Mucosa of gallbladder (tissue), 1 donor: Measurements from ENCODE around the gene AGTR2. TPM values are rescaled to one million over a fixed set of nuclear protein-coding genes. Genes with fewer than 3 reads are reported as not detected.
"Not testable (repeated sequence)": the region's sequence is repeated elsewhere in the genome, so short reads cannot be mapped to it uniquely, and the experiment has no call there.

Experiments
- DNase-seq: peaks from one replicate; pipeline ENCODE4 v3.0.0-alpha.2; 2020; ENCODE audit warnings: low spot score
- total RNA-seq: library from RNA; stranded (reverse); gene quantifications from one replicate; pipeline ENCODE4 v1.2.1, GENCODE V29; 2021
- donor health status: DM: no; HTN: no; CAD: no.

Gene AGTR2, protein sequence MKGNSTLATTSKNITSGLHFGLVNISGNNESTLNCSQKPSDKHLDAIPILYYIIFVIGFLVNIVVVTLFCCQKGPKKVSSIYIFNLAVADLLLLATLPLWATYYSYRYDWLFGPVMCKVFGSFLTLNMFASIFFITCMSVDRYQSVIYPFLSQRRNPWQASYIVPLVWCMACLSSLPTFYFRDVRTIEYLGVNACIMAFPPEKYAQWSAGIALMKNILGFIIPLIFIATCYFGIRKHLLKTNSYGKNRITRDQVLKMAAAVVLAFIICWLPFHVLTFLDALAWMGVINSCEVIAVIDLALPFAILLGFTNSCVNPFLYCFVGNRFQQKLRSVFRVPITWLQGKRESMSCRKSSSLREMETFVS
- total RNA-seq: 0.17 TPM

DNA sequence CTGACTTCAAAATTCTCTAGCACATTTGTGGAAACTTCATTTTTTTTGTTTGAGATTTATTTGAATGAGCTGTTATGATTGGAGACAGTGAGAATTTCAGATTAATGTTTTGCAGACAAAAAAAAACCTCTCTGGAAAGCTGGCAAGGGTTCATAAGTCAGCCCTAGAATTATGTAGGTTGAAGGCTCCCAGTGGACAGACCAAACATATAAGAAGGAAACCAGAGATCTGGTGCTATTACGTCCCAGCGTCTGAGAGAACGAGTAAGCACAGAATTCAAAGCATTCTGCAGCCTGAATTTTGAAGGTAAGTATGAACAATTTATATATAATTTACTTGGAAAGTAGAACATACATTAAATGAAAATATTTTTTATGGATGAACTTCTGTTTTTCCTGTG, at the start of gene AGTR2:
Gene AGTR2 (plus strand): TSS at position 234 of the 400 bp plus-strand sequence. CDS start 1,537 bp downstream, outside the sequence.
- DNase-seq: no peak

DNA sequence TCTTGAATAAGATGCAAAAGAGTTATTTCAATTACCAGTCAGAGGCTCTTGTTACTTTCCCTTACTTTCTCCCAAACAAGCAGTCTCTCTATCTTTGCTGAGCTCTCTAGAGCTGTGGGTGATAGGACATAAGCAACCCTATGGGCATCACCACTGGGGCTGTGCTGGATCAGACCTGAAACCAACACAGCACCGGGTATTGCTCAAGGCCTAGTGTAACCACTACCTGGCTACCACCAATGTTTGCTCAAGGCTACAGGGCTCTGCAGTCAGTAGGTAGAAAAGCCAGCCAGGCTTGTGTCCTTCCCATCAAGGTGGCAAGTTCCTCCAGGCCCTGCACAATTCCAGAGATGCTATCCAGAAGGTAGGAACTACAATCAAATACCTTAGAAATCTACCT, 35.3 kb upstream of the AGTR2 start:
- no peak for DNase-seq

DNA sequence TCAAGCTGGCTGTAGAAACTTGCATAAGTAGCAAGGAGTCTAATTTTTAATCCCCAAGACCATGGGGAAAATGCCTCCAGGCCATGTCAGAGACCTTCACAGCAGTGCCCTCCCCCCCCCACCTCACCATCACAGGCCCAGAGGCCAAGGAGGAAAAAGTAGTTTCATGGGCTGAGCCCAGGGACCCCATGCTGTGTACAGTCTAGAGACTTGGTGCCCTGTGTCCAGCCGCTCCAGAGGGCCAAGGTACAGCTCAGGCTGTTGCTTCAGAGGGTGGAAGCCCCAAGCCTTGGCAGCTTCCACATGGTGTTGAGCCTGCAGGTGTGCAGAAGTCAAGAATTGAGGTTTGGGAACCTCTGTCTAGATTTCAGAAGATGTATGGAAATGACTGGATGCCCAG, 29.3 kb upstream of the AGTR2 start:
- DNase-seq: not testable (repeated sequence)

DNA sequence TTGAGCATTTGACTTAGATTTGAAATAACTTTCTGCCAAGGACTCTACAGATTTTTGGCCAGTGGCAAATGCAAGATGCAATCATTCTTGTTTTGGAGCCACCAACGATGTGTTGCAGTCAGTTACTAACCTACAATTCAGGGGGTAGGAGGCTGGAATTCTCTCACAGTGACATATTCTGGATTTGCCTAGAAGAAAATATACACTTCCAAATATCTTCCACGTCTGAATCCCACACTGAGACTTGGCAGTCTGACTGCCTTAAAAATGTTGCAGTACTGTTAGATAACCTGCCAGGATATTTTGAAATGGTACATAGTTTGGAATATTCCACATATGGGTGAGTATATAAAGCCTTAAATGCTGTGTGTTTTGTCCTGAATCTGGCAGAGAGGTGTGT, 27.6 kb upstream of the AGTR2 start:
- no peak for DNase-seq

DNA sequence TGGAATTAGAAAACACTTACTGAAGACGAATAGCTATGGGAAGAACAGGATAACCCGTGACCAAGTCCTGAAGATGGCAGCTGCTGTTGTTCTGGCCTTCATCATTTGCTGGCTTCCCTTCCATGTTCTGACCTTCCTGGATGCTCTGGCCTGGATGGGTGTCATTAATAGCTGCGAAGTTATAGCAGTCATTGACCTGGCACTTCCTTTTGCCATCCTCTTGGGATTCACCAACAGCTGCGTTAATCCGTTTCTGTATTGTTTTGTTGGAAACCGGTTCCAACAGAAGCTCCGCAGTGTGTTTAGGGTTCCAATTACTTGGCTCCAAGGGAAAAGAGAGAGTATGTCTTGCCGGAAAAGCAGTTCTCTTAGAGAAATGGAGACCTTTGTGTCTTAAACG, 2.4 kb downstream of the AGTR2 start:
- DNase-seq: no peak

DNA sequence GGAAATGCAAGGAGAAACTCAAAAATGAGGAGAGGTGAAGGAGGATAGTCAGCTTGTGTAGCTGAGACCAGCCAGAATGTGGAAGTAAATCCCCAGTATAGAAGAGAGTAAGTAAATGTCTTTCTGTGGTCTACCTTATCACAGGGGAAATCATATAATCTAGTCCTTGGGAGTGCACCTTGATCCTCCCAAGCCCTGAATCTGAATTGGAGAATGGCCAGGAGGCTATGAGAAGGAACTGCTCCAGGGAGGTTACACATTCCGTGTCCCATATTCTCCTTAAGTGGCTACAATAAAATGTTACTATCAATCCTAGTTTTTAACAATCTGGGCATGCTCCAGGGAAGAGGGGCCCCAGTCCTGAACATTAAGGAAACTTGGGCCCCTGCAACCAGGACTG, 10.8 kb downstream of the AGTR2 start:
- no peak for DNase-seq

DNA sequence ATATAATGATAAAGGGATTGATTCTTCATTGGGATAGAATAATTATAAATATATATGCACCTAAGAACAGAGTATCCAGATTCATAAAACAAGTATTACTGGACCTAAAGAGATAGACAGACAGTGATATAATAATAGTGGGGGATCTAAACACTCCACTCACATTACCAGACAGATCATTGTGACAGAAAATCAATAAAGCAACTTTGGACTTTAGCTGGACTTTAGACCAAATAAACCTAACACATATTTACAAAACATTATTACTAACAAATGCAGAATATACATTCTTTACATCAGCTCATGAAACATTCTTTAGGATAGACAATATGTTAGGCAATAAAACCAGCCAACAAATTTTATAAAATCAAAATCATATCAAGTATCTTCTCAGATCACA, 14.6 kb downstream of the AGTR2 start:
- no peak for DNase-seq

DNA sequence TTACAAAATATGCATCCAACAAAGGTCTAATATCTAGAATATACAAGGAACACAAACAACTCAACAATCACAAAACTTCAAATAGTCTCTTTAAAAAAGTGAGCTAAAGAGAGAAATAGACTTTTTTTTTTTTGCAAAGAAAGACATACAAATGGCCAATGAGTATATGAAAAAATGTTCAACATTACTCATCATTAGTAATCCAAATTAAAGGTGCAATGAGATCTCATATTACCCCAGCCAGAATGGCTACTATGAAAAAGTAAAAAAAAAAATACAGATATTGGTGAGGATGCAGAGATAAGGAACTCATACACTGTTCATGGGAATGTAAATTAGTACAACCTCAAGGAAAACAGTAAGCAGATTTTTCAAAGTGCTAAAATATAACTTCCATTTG, 24.1 kb downstream of the AGTR2 start:
- no peak for DNase-seq

DNA sequence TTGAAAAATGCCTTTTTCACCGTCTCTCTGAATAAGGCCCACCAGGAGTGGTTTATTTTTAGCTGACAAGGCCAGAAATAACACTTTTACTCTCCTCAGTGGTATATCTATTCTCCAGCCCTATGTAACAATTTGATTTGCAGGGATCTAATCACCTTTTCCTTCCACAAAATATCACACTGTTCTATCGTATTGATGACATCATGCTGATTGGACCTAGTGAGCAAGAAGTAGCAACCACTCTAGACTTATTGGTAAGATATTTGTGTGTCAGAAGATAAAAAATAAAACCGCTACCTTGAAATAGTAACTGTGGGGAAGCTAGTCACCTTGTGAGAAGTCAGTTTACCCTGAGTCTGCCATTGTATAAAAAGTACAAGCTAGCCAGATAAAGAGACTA, 27.7 kb downstream of the AGTR2 start:
- no peak for DNase-seq

DNA sequence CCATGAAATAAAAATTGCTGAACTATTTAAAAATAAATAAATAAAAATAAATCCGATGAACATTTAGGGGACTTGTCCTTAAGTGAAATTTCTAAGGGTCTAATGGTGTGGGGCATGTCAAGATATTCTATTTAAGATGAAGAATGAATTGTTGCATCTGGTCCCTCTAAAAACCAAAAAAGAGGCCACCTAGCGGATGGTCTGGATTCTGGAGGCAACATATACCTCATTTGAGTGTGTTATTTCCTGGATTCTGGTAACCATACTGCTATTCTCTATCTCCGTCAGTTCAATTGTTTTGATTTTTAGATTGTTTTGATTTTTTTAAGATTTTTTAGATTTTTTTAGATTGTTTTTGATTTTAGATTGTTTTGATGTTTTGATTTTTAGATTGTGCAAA, 28.3 kb downstream of the AGTR2 start:
- DNase-seq: no peak

DNA sequence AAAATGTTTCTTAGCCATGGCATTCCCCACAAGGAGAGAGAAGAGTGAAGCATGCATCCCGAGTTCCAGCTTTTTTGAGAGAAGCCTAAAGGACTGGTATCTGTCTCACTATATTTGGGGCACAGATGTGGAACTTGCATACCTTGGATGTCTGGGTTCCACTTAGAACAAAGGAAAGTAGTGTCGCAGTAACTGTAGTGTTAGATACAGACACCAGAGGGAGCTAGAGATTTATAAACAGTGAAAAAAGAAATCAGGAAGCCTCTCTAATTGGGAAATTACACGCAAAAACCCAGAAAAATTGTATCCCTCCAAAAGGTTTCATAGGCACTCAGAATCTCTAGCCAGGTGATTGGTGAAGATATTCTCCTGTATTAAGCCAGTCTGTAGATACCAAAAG, 34.4 kb downstream of the AGTR2 start:
- DNase-seq: no peak

DNA sequence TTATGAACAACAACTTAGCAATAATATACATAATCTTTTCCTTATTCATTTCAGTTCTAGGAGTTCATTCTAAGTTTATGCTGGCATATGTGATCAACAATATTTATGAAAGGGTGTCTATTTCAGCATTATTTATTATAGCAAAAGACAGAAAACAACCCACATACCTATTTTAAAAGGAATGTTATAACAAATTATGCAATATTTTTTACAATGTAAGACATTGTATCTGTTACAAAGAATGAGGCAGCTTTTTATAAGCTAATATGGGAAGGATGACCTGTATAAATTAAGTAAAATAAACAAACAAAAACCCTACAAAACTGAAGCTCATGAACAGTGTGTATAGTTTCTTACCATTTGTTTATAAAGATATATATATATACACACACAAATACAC, 42.7 kb downstream of the AGTR2 start:
- no peak for DNase-seq

DNA sequence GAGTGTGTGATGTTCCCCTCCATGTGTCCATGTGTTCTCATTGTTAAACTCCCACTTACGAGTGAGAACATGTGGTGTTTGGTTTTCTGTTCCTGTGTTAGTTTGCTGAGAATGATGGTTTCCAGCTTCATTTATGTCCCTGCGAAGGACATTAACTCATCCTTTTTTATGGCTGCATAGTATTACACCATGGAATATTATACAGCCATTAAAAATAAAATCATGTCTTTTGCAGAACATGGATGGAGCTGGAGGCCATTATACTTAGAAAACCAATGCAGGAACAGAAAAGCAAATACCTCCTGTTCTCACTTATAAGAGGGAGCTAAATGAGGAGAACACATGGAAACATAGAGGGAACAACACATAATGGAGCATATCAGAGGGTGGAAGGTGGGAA, 46.5 kb downstream of the AGTR2 start:
- not testable (repeated sequence) for DNase-seq
